Parathyroid adenoma (tissue), 2 donors: ENCODE measurements around the gene CUL7.
"Not testable (repeated sequence)": the region's sequence is repeated elsewhere in the genome, so short reads cannot be mapped to it uniquely, and the experiment has no call there.

Source experiments
- H2AFZ ChIP-seq: fragments of 300-600 bp; sonication (generic); one replicate; pipeline ENCODE4 v1.7.0; 2017; ENCODE audit warnings: antibody characterized with exemption, mild to moderate bottlenecking
- H3K27ac ChIP-seq: fragments of 300-600 bp; sonication (generic); one replicate; pipeline ENCODE4 v1.7.0; 2017
- H3K27me3 ChIP-seq: fragments of 300-600 bp; sonication (generic); one replicate; pipeline ENCODE4 v1.7.0; 2017; ENCODE audit warnings: low read length; ENCODE audit not compliant: control insufficient read depth, insufficient read depth
- H3K36me3 ChIP-seq: fragments of 300-600 bp; sonication (generic); one replicate; pipeline ENCODE4 v1.7.0; 2017; ENCODE audit warnings: low read length; ENCODE audit not compliant: control insufficient read depth, insufficient read depth
- H3K4me1 ChIP-seq: fragments of 300-600 bp; sonication (generic); one replicate; pipeline ENCODE4 v1.7.0; 2017; ENCODE audit warnings: control low read depth
- H3K4me2 ChIP-seq: fragments of 300-600 bp; sonication (generic); one replicate; pipeline ENCODE4 v1.7.0; 2017; ENCODE audit warnings: low read length
- H3K4me3 ChIP-seq: fragments of 300-600 bp; sonication (generic); one replicate; pipeline ENCODE4 v1.7.0; 2017; ENCODE audit warnings: low read depth, low read length
- H3K79me2 ChIP-seq: fragments of 300-600 bp; sonication (generic); one replicate; pipeline ENCODE4 v1.7.0; 2017; ENCODE audit warnings: control low read depth
- H3K9ac ChIP-seq: fragments of 300-600 bp; sonication (generic); one replicate; pipeline ENCODE4 v1.7.0; 2017; ENCODE audit warnings: mild to moderate bottlenecking
- H3K9me3 ChIP-seq: fragments of 300-600 bp; sonication (generic); one replicate; pipeline ENCODE4 v1.7.0; 2017; ENCODE audit warnings: low read length; ENCODE audit not compliant: control insufficient read depth
- TF ChIP-seq, protein P1 (sequence below): fragments of 300-600 bp; sonication (generic); IDR thresholded peaks from one replicate; pipeline ENCODE4 v1.7.0; 2017; ENCODE audit warnings: antibody characterized with exemption, mild to moderate bottlenecking
- donor health status: primary hyperparathyroidism.

CUL7 gene

DNA sequence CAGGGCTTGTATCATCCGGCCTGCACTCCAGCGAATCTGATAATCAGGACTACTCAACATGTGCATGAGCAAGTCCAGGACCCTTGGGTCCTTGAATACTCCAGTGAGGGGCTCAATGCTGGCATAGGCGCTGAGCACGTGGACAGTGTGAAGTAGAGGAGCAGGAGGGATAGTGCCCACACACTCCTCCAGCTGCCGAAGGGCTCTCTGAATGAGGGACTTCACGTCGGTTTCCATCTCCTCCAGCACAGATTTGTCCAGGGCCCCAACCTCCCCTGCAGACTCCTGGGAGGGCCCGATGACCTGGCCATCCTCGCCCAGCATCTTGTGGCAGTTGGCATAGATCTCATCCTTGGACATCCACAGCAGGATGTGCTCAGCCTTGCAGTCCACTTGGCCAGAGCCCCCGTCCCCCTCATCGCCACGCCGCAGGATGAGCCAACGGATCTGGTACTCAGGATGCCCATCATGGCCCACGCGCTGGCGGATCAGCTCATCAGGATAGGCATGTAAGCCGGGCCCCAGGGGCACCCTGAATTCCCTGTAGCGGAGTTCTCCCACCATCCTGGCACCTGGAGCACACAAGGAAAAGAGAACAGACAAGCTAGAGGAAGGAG is 1.3 kb downstream of the CUL7 start:
- H3K4me3 ChIP-seq: no peak overlapping the region

DNA sequence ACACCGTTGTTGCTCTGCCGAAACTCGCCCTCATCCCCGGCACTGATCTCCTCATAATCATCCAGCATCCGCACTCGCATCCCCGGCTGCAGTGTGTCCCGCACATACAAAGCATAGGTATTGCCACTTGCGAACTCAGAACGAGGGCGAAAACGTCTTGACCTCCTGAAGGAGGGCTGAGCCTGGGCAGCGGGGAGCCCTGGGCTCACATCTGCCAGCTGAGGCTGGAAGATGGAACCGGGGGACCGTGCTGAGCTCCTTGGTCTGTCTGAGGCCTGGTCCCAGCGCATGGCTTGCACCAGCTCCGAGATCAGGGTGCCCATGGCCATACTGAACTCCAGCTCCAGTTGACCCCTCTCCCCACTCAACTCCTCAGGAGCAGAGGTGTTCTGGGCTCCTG is 2.7 kb downstream of the CUL7 start:
- Histone ChIP-seq H2AFZ (no peak overlapping the region), H3K27me3 (no peaks in the 10 kb centered on the region), H3K9me3 (no peaks in the 10 kb centered on the region), H3K36me3 (no peaks in the 10 kb centered on the region), H3K4me2 (no peak overlapping the region), H3K9ac (no peak overlapping the region), H3K4me3 (no peak overlapping the region), H3K27ac (no peak overlapping the region), H3K79me2 (no peaks in the 10 kb centered on the region), H3K4me1 (peaks cover 24% of the 10 kb centered on the region)
- TF ChIP-seq, protein P1, sequence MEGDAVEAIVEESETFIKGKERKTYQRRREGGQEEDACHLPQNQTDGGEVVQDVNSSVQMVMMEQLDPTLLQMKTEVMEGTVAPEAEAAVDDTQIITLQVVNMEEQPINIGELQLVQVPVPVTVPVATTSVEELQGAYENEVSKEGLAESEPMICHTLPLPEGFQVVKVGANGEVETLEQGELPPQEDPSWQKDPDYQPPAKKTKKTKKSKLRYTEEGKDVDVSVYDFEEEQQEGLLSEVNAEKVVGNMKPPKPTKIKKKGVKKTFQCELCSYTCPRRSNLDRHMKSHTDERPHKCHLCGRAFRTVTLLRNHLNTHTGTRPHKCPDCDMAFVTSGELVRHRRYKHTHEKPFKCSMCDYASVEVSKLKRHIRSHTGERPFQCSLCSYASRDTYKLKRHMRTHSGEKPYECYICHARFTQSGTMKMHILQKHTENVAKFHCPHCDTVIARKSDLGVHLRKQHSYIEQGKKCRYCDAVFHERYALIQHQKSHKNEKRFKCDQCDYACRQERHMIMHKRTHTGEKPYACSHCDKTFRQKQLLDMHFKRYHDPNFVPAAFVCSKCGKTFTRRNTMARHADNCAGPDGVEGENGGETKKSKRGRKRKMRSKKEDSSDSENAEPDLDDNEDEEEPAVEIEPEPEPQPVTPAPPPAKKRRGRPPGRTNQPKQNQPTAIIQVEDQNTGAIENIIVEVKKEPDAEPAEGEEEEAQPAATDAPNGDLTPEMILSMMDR: no peak

More for the DNA sequence above, 1.3 kb downstream of the CUL7 start:
- peak overlapping the region; percentile 75 for H3K27ac ChIP-seq
- no peaks in the 10 kb centered on the region for H3K79me2 ChIP-seq
- H3K27me3 ChIP-seq: no peaks in the 10 kb centered on the region
- no peak overlapping the region for H2AFZ ChIP-seq
- no peaks in the 10 kb centered on the region for H3K9me3 ChIP-seq
- H3K4me2 ChIP-seq: peak overlapping the region; percentile 96
- no peaks in the 10 kb centered on the region for H3K36me3 ChIP-seq
- H3K9ac ChIP-seq: no peak overlapping the region
- TF ChIP-seq, protein P1: no peak
- H3K4me1 ChIP-seq: peaks cover 31% of the 10 kb centered on the region

GRCh38 chr6:43047998-43048397 is 5.7 kb downstream of the CUL7 start:
- Histone ChIP-seq H3K27me3 (no peaks in the 10 kb centered on the region), H3K27ac (no peak overlapping the region), H3K4me1 (peaks cover 3% of the 10 kb centered on the region), H3K9me3 (no peaks in the 10 kb centered on the region), H3K36me3 (no peaks in the 10 kb centered on the region), H3K4me2 (no peak overlapping the region), H2AFZ (no peak overlapping the region), H3K4me3 (no peak overlapping the region), H3K79me2 (no peaks in the 10 kb centered on the region), H3K9ac (no peak overlapping the region)
- TF ChIP-seq, protein P1: no peak

GRCh38 chr6:43045371-43045930 is 8.2 kb downstream of the CUL7 start:
- Histone ChIP-seq H3K9me3 (no peaks in the 10 kb centered on the region), H3K4me3 (no peak overlapping the region), H3K27me3 (no peaks in the 10 kb centered on the region), H3K27ac (no peak overlapping the region), H3K9ac (no peak overlapping the region), H3K4me2 (no peak overlapping the region), H3K4me1 (no peaks in the 10 kb centered on the region), H3K36me3 (no peaks in the 10 kb centered on the region), H2AFZ (no peak overlapping the region), H3K79me2 (no peaks in the 10 kb centered on the region)
- TF ChIP-seq, protein P1: no peak

DNA sequence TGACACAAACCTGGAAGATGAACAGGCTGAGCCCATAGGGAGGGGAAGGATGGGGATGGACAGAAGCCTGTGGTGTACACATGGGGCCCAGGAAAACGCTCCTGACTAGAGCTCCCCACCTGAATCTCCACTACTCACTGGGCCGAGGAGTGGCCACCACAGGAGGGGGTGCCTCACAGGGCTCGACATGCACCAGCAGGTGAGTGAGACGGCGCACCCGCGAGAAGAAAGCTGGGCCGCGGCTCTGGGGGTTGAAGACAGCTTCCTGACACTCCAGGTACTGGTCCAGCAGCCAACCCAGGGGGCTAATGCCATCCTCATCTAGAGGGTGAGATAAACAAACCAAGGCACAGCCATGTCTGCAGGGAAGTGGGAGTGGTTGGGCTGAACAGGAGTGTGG is 10.3 kb downstream of the CUL7 start:
- TF ChIP-seq, protein P1: no peak
- no peaks in the 10 kb centered on the region for H3K36me3 ChIP-seq
- no peaks in the 10 kb centered on the region for H3K79me2 ChIP-seq
- no peak overlapping the region for H3K4me3 ChIP-seq
- no peaks in the 10 kb centered on the region for H3K9me3 ChIP-seq
- no peaks in the 10 kb centered on the region for H3K4me1 ChIP-seq
- H3K27ac ChIP-seq: no peak overlapping the region
- H3K4me2 ChIP-seq: no peak overlapping the region
- H3K27me3 ChIP-seq: no peaks in the 10 kb centered on the region
- H2AFZ ChIP-seq: no peak overlapping the region
- no peak overlapping the region for H3K9ac ChIP-seq

DNA sequence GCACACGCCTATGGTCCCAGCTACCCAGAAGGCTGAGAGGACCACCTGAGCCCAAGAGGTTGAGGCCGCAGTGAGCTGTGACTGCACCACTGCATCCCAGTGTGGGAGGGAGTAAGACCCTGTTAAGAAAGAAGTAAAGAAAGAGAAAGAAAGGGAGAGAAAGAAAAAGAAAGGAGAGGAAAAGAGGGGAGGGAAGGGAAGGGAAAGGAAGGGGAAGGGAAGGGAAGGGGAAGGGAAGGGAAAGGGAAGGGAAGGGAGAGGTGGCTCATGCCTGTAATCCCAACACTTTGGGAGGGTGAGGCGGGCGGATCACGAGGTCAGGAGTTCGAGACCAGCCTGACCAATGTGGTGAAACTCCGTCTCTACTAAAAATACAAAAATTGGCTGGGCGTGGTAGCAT is 12.2 kb downstream of the CUL7 start:
- not testable (repeated sequence) for H3K36me3 ChIP-seq, H3K4me2 ChIP-seq, H3K4me3 ChIP-seq, H3K9ac ChIP-seq, H3K9me3 ChIP-seq, H3K27ac ChIP-seq, H3K79me2 ChIP-seq, H3K4me1 ChIP-seq, H3K27me3 ChIP-seq, H2AFZ ChIP-seq
